Endothelial cell of umbilical vein (primary cell): Measurements from ENCODE around the gene PLB1. TPM values are rescaled to one million over a fixed set of nuclear protein-coding genes. Genes with fewer than 3 reads are reported as not detected.

Experiments
- BruUV-seq: library from RNA; stranded (reverse); fragments of 400-500 nt; replicated peaks from 2 replicates; lab custom pipeline; 2021; lab: Mats Ljungman, UMichigan
- CTCF ChIA-PET: fragments of 300-600, 350-600 bp; sonication (Branson Sonifier 250); formaldehyde crosslinking; loops from one replicate; lab custom pipeline; 2021; ENCODE audit warnings: antibody characterized with exemption, inconsistent platforms; lab: Charles Lee
- POLR2A ChIA-PET: fragments of 300-600, 350-600 bp; sonication (Branson Sonifier 250); formaldehyde crosslinking; loops from one replicate; lab custom pipeline; 2021; ENCODE audit warnings: antibody characterized with exemption, inconsistent platforms; lab: Charles Lee
- DNase-seq: peaks from one replicate; pipeline ENCODE4 v3.0.0-alpha.2; 2011; ENCODE audit warnings: low read depth, low spot score
- FAIRE-seq: peaks from 2 replicates; lab custom pipeline; 2011; peaks lifted over from hg19 to GRCh38; lab: Jason Lieb, UNC
- H2AFZ ChIP-seq: 2 replicates; pipeline ENCODE4 v1.6.0; 2012; ENCODE audit warnings: low read depth, low read length, control low read depth, inconsistent platforms
- H3K27ac ChIP-seq: 2 replicates; pipeline ENCODE4 v1.5.1; 2011; ENCODE audit warnings: low read depth, mild to moderate bottlenecking, control low read depth, low read length, moderate library complexity; ENCODE audit not compliant: insufficient read depth
- H3K27me3 ChIP-seq, 2 experiments: 2 replicates each; pipeline versions ENCODE4 v1.6.0 to v1.6.1; 2011; ENCODE audit warnings: low read length in 2 of 2, mixed read lengths in 1 of 2; ENCODE audit not compliant: control insufficient read depth in 2 of 2, insufficient read depth in 2 of 2
- H3K36me3 ChIP-seq, 2 experiments: 2 replicates in 1 of 2; 3 replicates in 1 of 2; pipeline ENCODE4 v1.5.1; 2011; ENCODE audit warnings: low read length in 2 of 2, mild to moderate bottlenecking in 1 of 2, moderate library complexity in 1 of 2; ENCODE audit not compliant: control insufficient read depth in 2 of 2, insufficient read depth in 2 of 2; ENCODE audit errors: extremely low read depth in 1 of 2
- H3K4me1 ChIP-seq: 3 replicates; pipeline ENCODE4 v1.5.1; 2011; ENCODE audit warnings: mild to moderate bottlenecking, low read length; ENCODE audit not compliant: control insufficient read depth, insufficient read depth; ENCODE audit errors: extremely low read depth
- H3K4me2 ChIP-seq: 2 replicates; pipeline ENCODE4 v1.6.1; 2011; ENCODE audit warnings: low read length, control low read depth, mixed read lengths; ENCODE audit not compliant: insufficient read depth
- H3K4me3 ChIP-seq, 3 experiments: fragments of 200-600 bp in 1 of 3; sonication (generic), shearing (Covaris generic) in 1 of 3; replicated peaks in 1 of 3; 2 replicates each; pipeline ENCODE4 v1.5.1; 2011 to 2016; ENCODE audit warnings: control low read depth in 3 of 3, low read length in 3 of 3, mild to moderate bottlenecking in 2 of 3, inconsistent platforms in 1 of 3, low read depth in 1 of 3, moderate library complexity in 1 of 3; ENCODE audit not compliant: insufficient read depth in 1 of 3
- H3K79me2 ChIP-seq: 2 replicates; pipeline ENCODE4 v1.6.0; 2012; ENCODE audit warnings: low read length, inconsistent platforms; ENCODE audit not compliant: control insufficient read depth, insufficient read depth
- H3K9ac ChIP-seq: replicated peaks from 2 replicates; pipeline ENCODE3; 2011; ENCODE audit warnings: low read length, control low read depth; ENCODE audit not compliant: insufficient read depth; ENCODE audit errors: extremely low read depth
- H3K9me1 ChIP-seq: replicated peaks from 3 replicates; pipeline ENCODE4 v1.6.0; 2011; ENCODE audit warnings: mild to moderate bottlenecking, low read length; ENCODE audit not compliant: control insufficient read depth, insufficient read depth; ENCODE audit errors: extremely low read depth
- H3K9me3 ChIP-seq: replicated peaks from 2 replicates; pipeline ENCODE4 v1.5.1; 2012; ENCODE audit warnings: low read length, inconsistent platforms; ENCODE audit not compliant: control insufficient read depth, insufficient read depth
- H4K20me1 ChIP-seq: replicated peaks from 2 replicates; pipeline ENCODE3; 2011; ENCODE audit warnings: mild to moderate bottlenecking, low read length; ENCODE audit not compliant: control insufficient read depth, insufficient read depth; ENCODE audit errors: extremely low read depth
- CTCF ChIP-seq, 2 donors: IDR thresholded peaks; 1 replicate in 1 of 2; 2 replicates in 1 of 2; pipeline ENCODE4 v1.5.1; 2011; ENCODE audit warnings: low read length in 2 of 2, mild to moderate bottlenecking in 2 of 2, moderate library complexity in 2 of 2, control low read depth in 1 of 2, inconsistent platforms in 1 of 2, low read depth in 1 of 2; ENCODE audit not compliant: insufficient read depth in 1 of 2; ENCODE audit errors: extremely low read depth in 1 of 2
- EZH2 ChIP-seq: IDR thresholded peaks from 2 replicates; pipeline ENCODE4 v1.6.1; 2012; ENCODE audit warnings: borderline replicate concordance, low read depth, mild to moderate bottlenecking, moderate library complexity, low read length, inconsistent platforms; ENCODE audit not compliant: severe bottlenecking
- FOS ChIP-seq: IDR thresholded peaks from 2 replicates; pipeline ENCODE4 v1.6.1; 2011; ENCODE audit warnings: mild to moderate bottlenecking, low read length, moderate library complexity, borderline replicate concordance; ENCODE audit not compliant: insufficient read depth
- GATA2 ChIP-seq: IDR thresholded peaks from 2 replicates; pipeline ENCODE4 v1.7.0; 2011; ENCODE audit warnings: low read depth, mild to moderate bottlenecking, moderate library complexity, mixed read lengths, low read length; ENCODE audit not compliant: insufficient read length, insufficient read depth
- JUN ChIP-seq: IDR thresholded peaks from 2 replicates; pipeline ENCODE4 v1.6.1; 2011; ENCODE audit warnings: borderline replicate concordance, low read depth; ENCODE audit not compliant: insufficient read length, insufficient read depth
- MAX ChIP-seq: IDR thresholded peaks from 2 replicates; pipeline ENCODE4 v1.6.1; 2011; ENCODE audit not compliant: insufficient read depth, insufficient read length
- MYC ChIP-seq: IDR thresholded peaks from one replicate; pipeline ENCODE4 v1.6.1; 2011; ENCODE audit warnings: mild to moderate bottlenecking, low read depth, low read length
- POLR2A ChIP-seq: IDR thresholded peaks from 2 replicates; pipeline ENCODE4 v1.6.1; 2012; ENCODE audit warnings: low read depth, mild to moderate bottlenecking, control low read depth, low read length
- POLR2AphosphoS5 ChIP-seq: IDR thresholded peaks from 2 replicates; pipeline ENCODE4 v1.6.1; 2012; ENCODE audit warnings: low read depth, mild to moderate bottlenecking, control low read depth, low read length, moderate library complexity; ENCODE audit not compliant: insufficient read depth
- dilution Hi-C: fragments of 300-500 bp; cut with MboI; formaldehyde crosslinking; loops from one replicate; pipeline ENCODE4 v1.15.0; 2019; ENCODE audit warnings: low sequenced_read_pairs; ENCODE audit not compliant: extremely low pct_ligation_motif_present
- intact Hi-C: fragments of 100-400 bp; cut with micrococcal nuclease; formaldehyde crosslinking; loops from one replicate; pipeline ENCODE4 v1.10.0; 2022
- polyA plus RNA-seq, 4 experiments: library from polyadenylated mRNA; depleted of rRNA in 3 of 4; stranded (reverse) in 3 of 4; unstranded in 1 of 4; fragments of >200 nt; gene quantifications; 2 replicates each; pipeline versions ENCODE4 v1.2.1 to v1.2.3, GENCODE V29; 2011 to 2012; ENCODE audit warnings: missing spikeins in 1 of 4
- total RNA-seq: library from RNA; stranded (reverse); gene quantifications from 2 replicates; pipeline ENCODE4 v1.2.3, GENCODE V29; 2021

The PLB1 gene
- total and polyA plus RNA-seq, 2 donors (not counting 3 experiments of a cell fraction or from before 2014, with no cell fraction given), result 0.75 to 0.80 TPM

- H3K79me2 ChIP-seq, result no peaks in the 10 kb centered on the region
- FAIRE-seq, result no peak
- dilution Hi-C loops, result no loop called here
- H3K4me2 ChIP-seq, result no peak overlapping the region
- H3K9me3 ChIP-seq, result no peaks in the 10 kb centered on the region
- POLR2A ChIA-PET, result no interaction called here
- no peaks in the 10 kb centered on the region for H3K9me1 ChIP-seq
- CTCF ChIA-PET, result interaction anchor here (0.6 to 2.3 kb wide), 4 partner anchors 12 to 68 kb away, joined by 3 to 8 read pairs (median 5); no protein-coding TSS in a partner anchor
- H2AFZ ChIP-seq, result no peak overlapping the region
- intact Hi-C loops, result no loop called here
- no peak overlapping the region for H3K9ac ChIP-seq
- BruUV-seq, result no TSS peak
- no peaks in the 10 kb centered on the region for H3K4me1 ChIP-seq
- H3K27me3 ChIP-seq, result no peaks in the 10 kb centered on the region
- DNase-seq, result peak; percentile 26
- no peak for TF ChIP-seq MAX
- TF ChIP-seq MYC, result no peak
- no peak for TF ChIP-seq JUN
- no peak for TF ChIP-seq GATA2
- no peak for TF ChIP-seq FOS
- no peak for TF ChIP-seq EZH2
- TF ChIP-seq POLR2AphosphoS5, result no peak
- no peak for TF ChIP-seq POLR2A
- TF ChIP-seq CTCF (IDR thresholded peaks at IDR 0.05; ENCODE audit: extremely low read depth in 1 of 2, insufficient read depth in 1 of 2, low read depth in 1 of 2, low read length in 2 of 2), result no peak
- no peaks in the 10 kb centered on the region for H4K20me1 ChIP-seq
- no peaks in the 10 kb centered on the region for H3K36me3 ChIP-seq
- no peak overlapping the region for H3K4me3 ChIP-seq
- H3K27ac ChIP-seq, result no peak overlapping the region
Measured at GRCh38 chr2:28635191-28635611, 139.3 kb downstream of the PLB1 start.
